GM23338 (cell line): Measurements from ENCODE around the gene USH1C. TPM values are rescaled to one million over a fixed set of nuclear protein-coding genes. Genes with fewer than 3 reads are reported as not detected.

Experiments used
- ATAC-seq: fragments of 200-7000 bp; cut with Tn5 transposase; 3 replicates; pipeline ENCODE4 v1.9.1; 2020
- DNase-seq: peaks from one replicate; pipeline ENCODE4 v3.0.0-alpha.2; 2015; ENCODE audit warnings: low spot score
- H2AFZ ChIP-seq: fragments of 200-600 bp; sonication (generic); 2 replicates; pipeline ENCODE4 v1.8.0; 2016; ENCODE audit warnings: antibody characterized with exemption, mild to moderate bottlenecking, moderate library complexity
- H3F3A ChIP-seq: fragments of 200-600 bp; sonication (generic); replicated peaks from 2 replicates; pipeline ENCODE4 v1.8.0; 2017; ENCODE audit warnings: antibody characterized with exemption, mixed run types, low read depth
- H3K27ac ChIP-seq: fragments of 200-600 bp; sonication (generic); 2 replicates; pipeline ENCODE4 v1.6.1; 2016; ENCODE audit warnings: low read depth
- H3K27me3 ChIP-seq: fragments of 200-600 bp; sonication (generic); 2 replicates; pipeline ENCODE4 v1.8.0; 2016; ENCODE audit warnings: mild to moderate bottlenecking, mixed run types, moderate library complexity; ENCODE audit not compliant: insufficient read depth
- H3K36me3 ChIP-seq: fragments of 200-600 bp; sonication (generic); 2 replicates; pipeline ENCODE4 v1.8.0; 2016; ENCODE audit warnings: mild to moderate bottlenecking; ENCODE audit not compliant: insufficient read depth
- H3K4me1 ChIP-seq: fragments of 200-600 bp; sonication (generic); 2 replicates; pipeline ENCODE4 v1.8.0; 2016; ENCODE audit warnings: mild to moderate bottlenecking, moderate library complexity; ENCODE audit not compliant: insufficient read depth
- H3K4me2 ChIP-seq: fragments of 200-600 bp; sonication (generic); 2 replicates; pipeline ENCODE4 v1.7.1; 2017; ENCODE audit warnings: mixed run types
- H3K4me3 ChIP-seq: fragments of 200-600 bp; sonication (generic); 2 replicates; pipeline ENCODE4 v1.6.1; 2016; ENCODE audit warnings: mixed run types
- H3K79me2 ChIP-seq: fragments of 200-600 bp; sonication (generic); replicated peaks from 2 replicates; pipeline ENCODE4 v1.8.0; 2017; ENCODE audit warnings: mild to moderate bottlenecking; ENCODE audit not compliant: insufficient read depth
- H3K9me2 ChIP-seq: fragments of 200-600 bp; sonication (generic); 2 replicates; pipeline ENCODE4 v1.8.0; 2017; ENCODE audit not compliant: insufficient read depth
- H4K20me1 ChIP-seq: fragments of 200-600 bp; sonication (generic); replicated peaks from 2 replicates; pipeline ENCODE4 v1.8.0; 2017; ENCODE audit warnings: mild to moderate bottlenecking; ENCODE audit not compliant: insufficient read depth
- H3K27ac Mint-ChIP-seq: 2 replicates; pipeline ENCODE4 v1.8.0; 2020; ENCODE audit warnings: inconsistent platforms, mild to moderate bottlenecking, moderate library complexity, mixed read lengths
- H3K27me3 Mint-ChIP-seq: 3 replicates; pipeline ENCODE4 v1.8.0; 2022; ENCODE audit warnings: low read depth, mild to moderate bottlenecking, moderate library complexity, mixed read lengths, inconsistent platforms; ENCODE audit not compliant: insufficient read depth, poor library complexity
- H3K36me3 Mint-ChIP-seq: 3 replicates; pipeline ENCODE4 v1.8.0; 2021; ENCODE audit warnings: low read depth, mild to moderate bottlenecking, inconsistent platforms, moderate library complexity, mixed read lengths
- H3K4me1 Mint-ChIP-seq: 3 replicates; pipeline ENCODE4 v1.8.0; 2020; ENCODE audit warnings: mild to moderate bottlenecking, inconsistent platforms, mixed read lengths
- H3K4me3 Mint-ChIP-seq: 3 replicates; pipeline ENCODE4 v1.8.0; 2021; ENCODE audit warnings: moderate library complexity, mild to moderate bottlenecking, inconsistent platforms, mixed read lengths
- H3K9me3 Mint-ChIP-seq: 3 replicates; pipeline ENCODE4 v1.8.0; 2020; ENCODE audit warnings: moderate library complexity, mild to moderate bottlenecking, inconsistent platforms, mixed read lengths
- CREB1 ChIP-seq: fragments of 250-450 bp; sonication (Bioruptor Pico); IDR thresholded peaks from 2 replicates; pipeline ENCODE4 v1.5.0; 2020; ENCODE audit warnings: low read depth, mild to moderate bottlenecking, moderate library complexity
- CTCF ChIP-seq, 2 experiments: fragments of 200-600 bp in 1 of 2; sonication (generic) in 1 of 2; conservative IDR thresholded peaks; 2 replicates each; pipeline versions ENCODE4 v1.5.1 to v1.6.1; 2016 to 2017; ENCODE audit warnings: antibody characterized with exemption in 2 of 2, low read depth in 2 of 2, mild to moderate bottlenecking in 2 of 2, moderate library complexity in 1 of 2
- EZH2 ChIP-seq: fragments of 200-600 bp; sonication (generic); IDR thresholded peaks from one replicate; pipeline ENCODE4 v1.8.0; 2017; ENCODE audit warnings: antibody characterized with exemption, mild to moderate bottlenecking, low read depth; ENCODE audit not compliant: unreplicated experiment
- EZH2phosphoT487 ChIP-seq: fragments of 200-600 bp; sonication (generic); IDR thresholded peaks from one replicate; pipeline ENCODE4 v1.8.1; 2018; ENCODE audit warnings: antibody characterized with exemption; ENCODE audit not compliant: unreplicated experiment
- JUNB ChIP-seq: IDR thresholded peaks from one replicate; pipeline ENCODE4 v1.6.1; 2016; ENCODE audit warnings: antibody characterized with exemption; ENCODE audit not compliant: unreplicated experiment
- NANOG ChIP-seq: IDR thresholded peaks from 2 replicates; pipeline ENCODE4 v1.6.1; 2016; ENCODE audit warnings: antibody characterized with exemption, borderline replicate concordance
- POLR2AphosphoS5 ChIP-seq: IDR thresholded peaks from 2 replicates; pipeline ENCODE4 v1.6.1; 2016; ENCODE audit warnings: antibody characterized with exemption, low read depth
- STAT1 ChIP-seq: IDR thresholded peaks from one replicate; pipeline ENCODE4 v1.6.1; 2016; ENCODE audit warnings: antibody characterized with exemption; ENCODE audit not compliant: unreplicated experiment
- ZNF114 ChIP-seq: fragments of 250-450 bp; sonication (Bioruptor Pico); IDR thresholded peaks from 2 replicates; pipeline ENCODE4 v1.5.0; 2020; ENCODE audit warnings: mild to moderate bottlenecking, moderate library complexity
- ZNF331 ChIP-seq: fragments of 250-450 bp; sonication (Bioruptor Pico); IDR thresholded peaks from 2 replicates; pipeline ENCODE4 v1.5.0; 2020; ENCODE audit warnings: low read depth, mild to moderate bottlenecking, moderate library complexity
- ZNF462 ChIP-seq: fragments of 250-450 bp; sonication (Bioruptor Pico); IDR thresholded peaks from 2 replicates; pipeline ENCODE4 v1.5.0; 2020; ENCODE audit warnings: mild to moderate bottlenecking, moderate library complexity
- polyA plus RNA-seq: library from polyadenylated mRNA; unstranded; fragments of >200 nt; fragmentation: Nextera tagmentation; extraction: Ambion mirVana; gene quantifications from 2 replicates; pipeline ENCODE4 v1.2.1, GENCODE V29; 2016
- total RNA-seq: library from RNA; depleted of rRNA; stranded (reverse); fragments of >200 nt; shearing (Covaris generic); gene quantifications from 2 replicates; pipeline ENCODE4 v1.2.3, GENCODE V29; 2014
- TF ChIP-seq, protein P1 (sequence below): IDR thresholded peaks from 2 replicates; pipeline ENCODE4 v1.6.1; 2016; ENCODE audit warnings: antibody characterized with exemption
- TF ChIP-seq, protein P2 (sequence below): IDR thresholded peaks from one replicate; pipeline ENCODE4 v1.6.1; 2018; ENCODE audit warnings: antibody characterized with exemption; ENCODE audit not compliant: unreplicated experiment

Gene USH1C
- total and polyA plus RNA-seq, 2 experiments from 2014 or later: 1.3 to 1.8 TPM

- no peak overlapping the region for H3K4me3 Mint-ChIP-seq
- H3K27ac ChIP-seq: no peak overlapping the region
- no peaks in the 10 kb centered on the region for H3K9me3 Mint-ChIP-seq
- H3F3A ChIP-seq: no peaks in the 10 kb centered on the region
- H4K20me1 ChIP-seq: no peaks in the 10 kb centered on the region
- H3K4me2 ChIP-seq: no peak overlapping the region
- no peak overlapping the region for H2AFZ ChIP-seq
- H3K27ac Mint-ChIP-seq: no peak overlapping the region
- H3K4me1 Mint-ChIP-seq: no peaks in the 10 kb centered on the region; the same call in 2 of the 3 replicates
- H3K27me3 Mint-ChIP-seq: peaks cover 5% of the 10 kb centered on the region
- no peaks in the 10 kb centered on the region for H3K79me2 ChIP-seq
- no peak overlapping the region for H3K4me3 ChIP-seq
- no peak for ATAC-seq
- DNase-seq: no peak
- no peaks in the 10 kb centered on the region for H3K4me1 ChIP-seq
- TF ChIP-seq, protein P1, sequence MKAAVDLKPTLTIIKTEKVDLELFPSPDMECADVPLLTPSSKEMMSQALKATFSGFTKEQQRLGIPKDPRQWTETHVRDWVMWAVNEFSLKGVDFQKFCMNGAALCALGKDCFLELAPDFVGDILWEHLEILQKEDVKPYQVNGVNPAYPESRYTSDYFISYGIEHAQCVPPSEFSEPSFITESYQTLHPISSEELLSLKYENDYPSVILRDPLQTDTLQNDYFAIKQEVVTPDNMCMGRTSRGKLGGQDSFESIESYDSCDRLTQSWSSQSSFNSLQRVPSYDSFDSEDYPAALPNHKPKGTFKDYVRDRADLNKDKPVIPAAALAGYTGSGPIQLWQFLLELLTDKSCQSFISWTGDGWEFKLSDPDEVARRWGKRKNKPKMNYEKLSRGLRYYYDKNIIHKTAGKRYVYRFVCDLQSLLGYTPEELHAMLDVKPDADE: no peak
- no peak for TF ChIP-seq JUNB
- TF ChIP-seq EZH2phosphoT487: no peak
- no peak for TF ChIP-seq ZNF331 (CRISPR knock-in tag)
- TF ChIP-seq CREB1 (CRISPR knock-in tag): no peak
- TF ChIP-seq ZNF462 (CRISPR knock-in tag): no peak
- TF ChIP-seq POLR2AphosphoS5: no peak
- TF ChIP-seq ZNF114 (CRISPR knock-in tag): no peak
- TF ChIP-seq NANOG: no peak
- no peak for TF ChIP-seq STAT1
- TF ChIP-seq, protein P2, sequence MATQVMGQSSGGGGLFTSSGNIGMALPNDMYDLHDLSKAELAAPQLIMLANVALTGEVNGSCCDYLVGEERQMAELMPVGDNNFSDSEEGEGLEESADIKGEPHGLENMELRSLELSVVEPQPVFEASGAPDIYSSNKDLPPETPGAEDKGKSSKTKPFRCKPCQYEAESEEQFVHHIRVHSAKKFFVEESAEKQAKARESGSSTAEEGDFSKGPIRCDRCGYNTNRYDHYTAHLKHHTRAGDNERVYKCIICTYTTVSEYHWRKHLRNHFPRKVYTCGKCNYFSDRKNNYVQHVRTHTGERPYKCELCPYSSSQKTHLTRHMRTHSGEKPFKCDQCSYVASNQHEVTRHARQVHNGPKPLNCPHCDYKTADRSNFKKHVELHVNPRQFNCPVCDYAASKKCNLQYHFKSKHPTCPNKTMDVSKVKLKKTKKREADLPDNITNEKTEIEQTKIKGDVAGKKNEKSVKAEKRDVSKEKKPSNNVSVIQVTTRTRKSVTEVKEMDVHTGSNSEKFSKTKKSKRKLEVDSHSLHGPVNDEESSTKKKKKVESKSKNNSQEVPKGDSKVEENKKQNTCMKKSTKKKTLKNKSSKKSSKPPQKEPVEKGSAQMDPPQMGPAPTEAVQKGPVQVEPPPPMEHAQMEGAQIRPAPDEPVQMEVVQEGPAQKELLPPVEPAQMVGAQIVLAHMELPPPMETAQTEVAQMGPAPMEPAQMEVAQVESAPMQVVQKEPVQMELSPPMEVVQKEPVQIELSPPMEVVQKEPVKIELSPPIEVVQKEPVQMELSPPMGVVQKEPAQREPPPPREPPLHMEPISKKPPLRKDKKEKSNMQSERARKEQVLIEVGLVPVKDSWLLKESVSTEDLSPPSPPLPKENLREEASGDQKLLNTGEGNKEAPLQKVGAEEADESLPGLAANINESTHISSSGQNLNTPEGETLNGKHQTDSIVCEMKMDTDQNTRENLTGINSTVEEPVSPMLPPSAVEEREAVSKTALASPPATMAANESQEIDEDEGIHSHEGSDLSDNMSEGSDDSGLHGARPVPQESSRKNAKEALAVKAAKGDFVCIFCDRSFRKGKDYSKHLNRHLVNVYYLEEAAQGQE: no peak
- no peak for TF ChIP-seq CTCF (conservative IDR thresholded peaks at IDR 0.05; ENCODE audit: low read depth in 2 of 2)
- TF ChIP-seq EZH2: no peak
- H3K27me3 ChIP-seq: no peaks in the 10 kb centered on the region
- no peaks in the 10 kb centered on the region for H3K9me2 ChIP-seq
- no peaks in the 10 kb centered on the region for H3K36me3 Mint-ChIP-seq
- no peaks in the 10 kb centered on the region for H3K36me3 ChIP-seq
These were observed 19.9 kb upstream of the USH1C start for GRCh38 chr11:17563961-17564686.
